Measurements from ENCODE around the gene EVA1C. TPM values are rescaled to one million over a fixed set of nuclear protein-coding genes. Genes with fewer than 3 reads are reported as not detected.

Gene EVA1C
- total RNA-seq, 1 donor from 2014 or later = 147 TPM

DNA sequence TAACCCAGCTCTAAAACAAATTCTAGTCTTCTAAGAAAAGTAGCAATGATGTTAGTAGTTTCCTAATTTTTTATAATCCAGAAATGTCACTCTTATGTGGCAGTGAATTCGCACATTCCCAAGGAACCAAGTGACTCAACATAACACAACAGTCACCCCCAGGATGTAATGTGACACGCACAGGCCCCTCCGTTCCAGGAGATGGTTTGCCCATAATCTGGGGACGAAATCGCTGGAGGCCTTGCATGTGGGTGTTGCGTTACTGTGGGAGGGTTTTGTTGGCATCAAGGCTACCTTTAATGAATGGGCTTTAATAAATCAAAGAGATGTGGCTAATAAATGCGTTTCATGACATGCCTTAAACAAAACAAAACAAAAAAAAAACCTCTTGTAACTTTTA is 50.9 kb downstream of the EVA1C start:
- Histone ChIP-seq H3K36me3 (peaks cover 45 to 57% of the 10 kb centered on the region in 2 donors), H3K4me1 (peaks cover 8 to 24% of the 10 kb centered on the region in 2 donors), H3K27me3 (no peaks in the 10 kb centered on the region), H3K4me3 (no peak overlapping the region), H3K9me3 (no peaks in the 10 kb centered on the region), H3K27ac (peak overlapping the region; percentile 83 to 93)
- DNase-seq (ENCODE audit: low spot score in 2 of 2) = peak in 1 of 2 donors; percentile 83
- TF ChIP-seq CTCF (IDR thresholded peaks at IDR 0.05) = no peak
- intact Hi-C loops (cut with DNase I) = loop anchor here (1.0 to 5.0 kb wide), 2 partner anchors 32 to 104 kb away; no protein-coding TSS in a partner anchor

GRCh38 chr21:32463889-32464300 is 51.4 kb downstream of the EVA1C start:
- Histone ChIP-seq H3K4me1 (peaks cover 8 to 24% of the 10 kb centered on the region in 2 donors), H3K36me3 (peaks cover 45 to 57% of the 10 kb centered on the region in 2 donors), H3K9me3 (no peaks in the 10 kb centered on the region), H3K4me3 (no peak overlapping the region), H3K27ac (peak overlapping the region; percentile 83 to 93), H3K27me3 (no peaks in the 10 kb centered on the region)
- DNase-seq (ENCODE audit: low spot score in 2 of 2) = no peak
- intact Hi-C loops (cut with DNase I) = loop anchor here (1.0 to 5.0 kb wide), 2 partner anchors 31 to 103 kb away; no protein-coding TSS in a partner anchor
- no peak for TF ChIP-seq CTCF (IDR thresholded peaks at IDR 0.05)

DNA sequence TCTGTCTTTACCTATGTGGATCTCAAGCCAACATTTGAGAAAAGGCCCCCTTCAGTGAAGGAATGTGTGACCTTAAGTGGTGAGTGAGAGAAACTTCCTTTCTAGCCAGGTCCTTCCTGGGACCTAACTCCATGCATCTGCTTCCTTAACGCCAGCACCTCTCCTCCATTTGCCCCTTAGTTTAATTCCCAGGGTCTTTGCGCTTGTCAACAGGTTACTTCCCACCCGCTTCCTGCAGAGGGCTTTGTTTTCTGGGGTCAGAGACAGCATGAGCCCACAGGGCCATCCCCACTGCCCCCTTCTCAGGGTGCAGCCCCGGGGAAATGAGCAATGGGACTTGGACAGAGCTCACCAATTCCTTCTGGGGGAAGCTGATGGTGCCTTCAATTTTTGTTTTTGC is 54.8 kb downstream of the EVA1C start:
- no peak for DNase-seq (ENCODE audit: low spot score in 2 of 2)
- no peak for TF ChIP-seq CTCF (IDR thresholded peaks at IDR 0.05)
- Histone ChIP-seq H3K36me3 (peaks cover 58 to 60% of the 10 kb centered on the region in 2 donors), H3K27ac (peak overlapping the region in 1 of 2 donors; percentile 44), H3K4me1 (peaks cover 8 to 24% of the 10 kb centered on the region in 2 donors), H3K9me3 (no peaks in the 10 kb centered on the region), H3K27me3 (no peaks in the 10 kb centered on the region), H3K4me3 (no peak overlapping the region)
- intact Hi-C loops (cut with DNase I) = no loop called here

- no peak for DNase-seq (ENCODE audit: low spot score in 2 of 2)
- Histone ChIP-seq H3K9me3 (no peaks in the 10 kb centered on the region), H3K27ac (no peak overlapping the region), H3K27me3 (no peaks in the 10 kb centered on the region), H3K4me1 (peaks cover under 1 to 13% of the 10 kb centered on the region in 2 donors), H3K4me3 (no peak overlapping the region), H3K36me3 (peaks cover 69 to 74% of the 10 kb centered on the region in 2 donors)
- TF ChIP-seq CTCF (IDR thresholded peaks at IDR 0.05) = no peak
- intact Hi-C loops (cut with DNase I) = no loop called here
Observed at GRCh38 chr21:32468681-32469111, 56.2 kb downstream of the EVA1C start.

DNA sequence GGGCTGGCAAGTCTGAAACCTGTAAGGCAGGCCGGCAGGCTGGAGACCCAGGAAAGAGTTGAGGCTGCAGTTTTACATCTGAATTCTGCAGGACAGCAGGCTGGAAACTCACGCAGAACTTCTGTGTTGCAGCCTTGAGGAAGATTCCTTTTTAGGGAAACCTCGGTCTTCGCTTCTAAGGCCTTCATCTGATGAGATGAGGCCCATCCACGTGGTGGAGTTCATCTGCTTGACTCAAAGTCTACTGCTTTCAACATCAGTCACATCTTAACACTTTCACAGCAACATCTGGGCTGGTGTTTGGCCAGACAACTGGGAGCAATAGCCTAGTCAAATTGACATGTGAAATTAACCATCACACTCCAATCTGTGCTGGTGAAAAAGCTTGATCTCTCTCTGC is 57.1 kb downstream of the EVA1C start:
- Histone ChIP-seq H3K27ac (no peak overlapping the region), H3K4me1 (peaks cover 1 to 7% of the 10 kb centered on the region in 2 donors), H3K36me3 (peaks cover 78 to 82% of the 10 kb centered on the region in 2 donors), H3K9me3 (no peaks in the 10 kb centered on the region), H3K4me3 (no peak overlapping the region), H3K27me3 (no peaks in the 10 kb centered on the region)
- no peak for TF ChIP-seq CTCF (IDR thresholded peaks at IDR 0.05)
- no peak for DNase-seq (ENCODE audit: low spot score in 2 of 2)
- intact Hi-C loops (cut with DNase I) = no loop called here

GRCh38 chr21:32470206-32470605 is 57.7 kb downstream of the EVA1C start:
- no peak for TF ChIP-seq CTCF (IDR thresholded peaks at IDR 0.05)
- no peak for DNase-seq (ENCODE audit: low spot score in 2 of 2)
- peaks cover 3 to 7% of the 10 kb centered on the region in 2 donors for H3K4me1 ChIP-seq
- H3K9me3 ChIP-seq = no peaks in the 10 kb centered on the region
- no peak overlapping the region for H3K27ac ChIP-seq
- peaks cover 75 to 81% of the 10 kb centered on the region in 2 donors for H3K36me3 ChIP-seq
- no peaks in the 10 kb centered on the region for H3K27me3 ChIP-seq
- intact Hi-C loops (cut with DNase I) = no loop called here
- H3K4me3 ChIP-seq = no peak overlapping the region
